Kidney (tissue), 14 donors: ENCODE data around the gene GNG7. TPM values are rescaled to one million over a fixed set of nuclear protein-coding genes. Genes with fewer than 3 reads are reported as not detected.

ENCODE experiments used
- DNase-seq, 5 donors: peaks; one replicate each; pipeline ENCODE4 v3.0.0-alpha.2; 2013 to 2020
- FAIRE-seq: peaks from 2 replicates; lab custom pipeline; 2012; peaks lifted over from hg19 to GRCh38; lab: Jason Lieb, UNC
- H3K27ac ChIP-seq, 2 donors: one replicate each; pipeline ENCODE4 v1.7.0; 2013; ENCODE audit warnings: low read depth in 2 of 2, low read length in 2 of 2, inconsistent platforms in 1 of 2
- H3K27me3 ChIP-seq: one replicate; pipeline ENCODE4 v1.7.1; 2013; ENCODE audit warnings: low read length, inconsistent platforms; ENCODE audit not compliant: control insufficient read depth, insufficient read depth
- H3K36me3 ChIP-seq, 3 donors: one replicate each; pipeline versions ENCODE4 v1.7.0 to v1.7.1; 2013; ENCODE audit warnings: low read length in 3 of 3, control low read depth in 1 of 3, inconsistent platforms in 1 of 3; ENCODE audit not compliant: insufficient read depth in 3 of 3, control insufficient read depth in 2 of 3
- H3K4me1 ChIP-seq, 3 donors: one replicate each; pipeline versions ENCODE4 v1.7.0 to v1.7.1; 2013; ENCODE audit warnings: low read length in 3 of 3, inconsistent platforms in 1 of 3, low read depth in 1 of 3; ENCODE audit not compliant: control insufficient read depth in 2 of 3, insufficient read depth in 2 of 3
- H3K4me3 ChIP-seq, 3 donors: one replicate each; pipeline versions ENCODE4 v1.7.0 to v1.8.1; 2013; ENCODE audit warnings: low read length in 3 of 3, control low read depth in 1 of 3, inconsistent platforms in 1 of 3
- H3K9ac ChIP-seq, 3 donors: one replicate each; pipeline versions ENCODE4 v1.7.0 to v1.7.1; 2013; ENCODE audit warnings: low read length in 3 of 3, control low read depth in 1 of 3, inconsistent platforms in 1 of 3
- H3K9me3 ChIP-seq, 3 donors: one replicate each; pipeline versions ENCODE4 v1.7.0 to v1.7.1; 2013; ENCODE audit warnings: low read length in 3 of 3, control low read depth in 1 of 3, inconsistent platforms in 1 of 3; ENCODE audit not compliant: control insufficient read depth in 2 of 3, insufficient read depth in 1 of 3
- CTCF ChIP-seq: IDR thresholded peaks from 3 replicates; pipeline ENCODE4 v1.5.1; 2012; ENCODE audit warnings: mild to moderate bottlenecking, moderate library complexity, borderline replicate concordance; ENCODE audit not compliant: insufficient read depth; ENCODE audit errors: extremely low read depth
- intact Hi-C: fragments of 100-400 bp; cut with DNase I; formaldehyde crosslinking; loops from one replicate; pipeline ENCODE4 v1.11.1; 2022
- polyA plus RNA-seq: library from polyadenylated mRNA; stranded (reverse); fragments of 350-450 nt; fragmentation: Illumina TruSeq; extraction: RNeasy Lipid Tissue Mini Kit (QIAGEN cat#74804); gene quantifications from one replicate; pipeline ENCODE4 v1.2.3, GENCODE V29; 2014; ENCODE audit warnings: low read depth, low replicate concordance; ENCODE audit not compliant: insufficient read depth
- total RNA-seq: library from RNA; stranded (reverse); fragmentation: NEBNext Ultra II Directional; extraction: Animal tissue kit (Norgen Biotek cat#: 25700); gene quantifications from one replicate; pipeline ENCODE4 v1.2.1, GENCODE V29; 2021
- donor health status: control.
- donor health status: control.
- donor health status: control.
- donor health status: control.
- donor health status: control.
- donor health status: DM: yes; HTN: yes; CAD: no.
- donor health status: Normal renal cell carcinoma (clear cell type).

Gene GNG7
- total and polyA plus RNA-seq, 2 donors from 2014 or later = 9.9 to 13.4 TPM

GRCh38 chr19:2666344-2666994 is 36.0 kb downstream of the GNG7 start:
- DNase-seq (no peak), FAIRE-seq (no peak)
- no peak overlapping the region for H3K27ac ChIP-seq
- intact Hi-C loops = no loop called here
- H3K36me3 ChIP-seq = no peaks in the 10 kb centered on the region
- peaks cover 0 to 5% (median 4%) of the 10 kb centered on the region in 3 donors for H3K4me1 ChIP-seq
- no peak for TF ChIP-seq CTCF
- H3K4me3 ChIP-seq = no peak overlapping the region
- no peaks in the 10 kb centered on the region for H3K9me3 ChIP-seq
- H3K9ac ChIP-seq = no peak overlapping the region
- no peaks in the 10 kb centered on the region for H3K27me3 ChIP-seq

GRCh38 chr19:2665103-2665502 is 37.4 kb downstream of the GNG7 start:
- peaks cover 0 to 5% (median 4%) of the 10 kb centered on the region in 3 donors for H3K4me1 ChIP-seq
- no peaks in the 10 kb centered on the region for H3K36me3 ChIP-seq
- no peak for FAIRE-seq
- no peaks in the 10 kb centered on the region for H3K9me3 ChIP-seq
- intact Hi-C loops = no loop called here
- TF ChIP-seq CTCF = no peak
- no peak for DNase-seq
- no peak overlapping the region for H3K4me3 ChIP-seq
- H3K9ac ChIP-seq = no peak overlapping the region
- no peak overlapping the region for H3K27ac ChIP-seq
- no peaks in the 10 kb centered on the region for H3K27me3 ChIP-seq

GRCh38 chr19:2663920-2664571 is 38.4 kb downstream of the GNG7 start:
- no peak overlapping the region for H3K4me3 ChIP-seq
- no peak for TF ChIP-seq CTCF
- H3K27ac ChIP-seq = peak overlapping the region in 1 of 2 donors; percentile 22
- DNase-seq = peak in 2 of 5 donors; percentile 46 to 48
- H3K36me3 ChIP-seq = no peaks in the 10 kb centered on the region
- peaks cover 0 to 5% (median 4%) of the 10 kb centered on the region in 3 donors for H3K4me1 ChIP-seq
- peak overlapping the region in 1 of 3 donors; percentile 40 for H3K9ac ChIP-seq
- H3K27me3 ChIP-seq = no peaks in the 10 kb centered on the region
- intact Hi-C loops = no loop called here
- no peaks in the 10 kb centered on the region for H3K9me3 ChIP-seq
- FAIRE-seq = no peak
